Colon (tissue), 2 donors: ENCODE results near the gene IFI6.
"Not testable (repeated sequence)": the region's sequence is repeated elsewhere in the genome, so short reads cannot be mapped to it uniquely, and the experiment has no call there.

Experiments
- FAIRE-seq: peaks from 2 replicates; lab custom pipeline; 2012; peaks lifted over from hg19 to GRCh38; lab: Jason Lieb, UNC
- donor health status: control.
- donor health status: control.

Gene IFI6

GRCh38 chr1:27671964-27672749 is at the start of gene IFI6:
Gene IFI6, minus strand, starts transcription at chr1:27672192. Its CDS starts 2,878 bp downstream, at chr1:27669314.
- FAIRE-seq = peak; percentile 53

GRCh38 chr1:27719286-27720251 is 47.6 kb upstream of the IFI6 start:
- no peak for FAIRE-seq

- no peak for FAIRE-seq
Observed at GRCh38 chr1:27716262-27716895, 44.4 kb upstream of the IFI6 start.

- no peak for FAIRE-seq
Observed at GRCh38 chr1:27713869-27714513, 42.0 kb upstream of the IFI6 start.

GRCh38 chr1:27713139-27713725 is 41.2 kb upstream of the IFI6 start:
- FAIRE-seq = no peak

GRCh38 chr1:27710574-27710973 is 38.6 kb upstream of the IFI6 start:
- no peak for FAIRE-seq

- FAIRE-seq = no peak
Observed at GRCh38 chr1:27705545-27705944, 33.6 kb upstream of the IFI6 start.

GRCh38 chr1:27704958-27705357 is 33.0 kb upstream of the IFI6 start:
- no peak for FAIRE-seq

GRCh38 chr1:27696835-27697234 is 24.8 kb upstream of the IFI6 start:
- not testable (repeated sequence) for FAIRE-seq

- FAIRE-seq = no peak
Observed at GRCh38 chr1:27690183-27690582, 18.2 kb upstream of the IFI6 start.

GRCh38 chr1:27689423-27690173 is 17.6 kb upstream of the IFI6 start:
- no peak for FAIRE-seq

- FAIRE-seq = no peak
Observed at GRCh38 chr1:27687906-27688305, 15.9 kb upstream of the IFI6 start.

GRCh38 chr1:27686223-27686990 is 14.4 kb upstream of the IFI6 start:
- FAIRE-seq = no peak

GRCh38 chr1:27684176-27684575 is 12.2 kb upstream of the IFI6 start:
- no peak for FAIRE-seq

GRCh38 chr1:27682351-27682944 is 10.5 kb upstream of the IFI6 start:
- FAIRE-seq = no peak

GRCh38 chr1:27681580-27681979 is 9.6 kb upstream of the IFI6 start:
- FAIRE-seq = not testable (repeated sequence)

GRCh38 chr1:27680225-27680791 is 8.3 kb upstream of the IFI6 start:
- FAIRE-seq = not testable (repeated sequence)

- no peak for FAIRE-seq
Observed at GRCh38 chr1:27678747-27679146, 6.8 kb upstream of the IFI6 start.

GRCh38 chr1:27676410-27676809 is 4.4 kb upstream of the IFI6 start:
- FAIRE-seq = no peak
